HUES48 (cell line): Measurements from ENCODE around the gene MICAL2.

ENCODE experiments used
- H3K27ac ChIP-seq: one replicate; pipeline ENCODE4 v1.7.0; 2013; ENCODE audit warnings: low read depth, low read length, inconsistent platforms
- H3K27me3 ChIP-seq: 2 replicates; pipeline ENCODE4 v1.6.1; 2013; ENCODE audit warnings: mild to moderate bottlenecking, low read length; ENCODE audit not compliant: control insufficient read depth, insufficient read depth
- H3K36me3 ChIP-seq: 2 replicates; pipeline ENCODE4 v1.6.1; 2013; ENCODE audit warnings: low read length; ENCODE audit not compliant: control insufficient read depth, insufficient read depth
- H3K4me1 ChIP-seq: 2 replicates; pipeline ENCODE4 v1.6.1; 2013; ENCODE audit warnings: mild to moderate bottlenecking, low read length; ENCODE audit not compliant: control insufficient read depth, insufficient read depth
- H3K4me3 ChIP-seq: 2 replicates; pipeline ENCODE4 v1.5.1; 2013; ENCODE audit warnings: mild to moderate bottlenecking, low read depth, low read length
- H3K9ac ChIP-seq: 2 replicates; pipeline ENCODE4 v1.6.1; 2013; ENCODE audit warnings: mild to moderate bottlenecking, low read depth, low read length, moderate library complexity
- H3K9me3 ChIP-seq: 2 replicates; pipeline ENCODE4 v1.6.1; 2013; ENCODE audit warnings: low read length; ENCODE audit not compliant: control insufficient read depth, insufficient read depth

MICAL2 gene

DNA sequence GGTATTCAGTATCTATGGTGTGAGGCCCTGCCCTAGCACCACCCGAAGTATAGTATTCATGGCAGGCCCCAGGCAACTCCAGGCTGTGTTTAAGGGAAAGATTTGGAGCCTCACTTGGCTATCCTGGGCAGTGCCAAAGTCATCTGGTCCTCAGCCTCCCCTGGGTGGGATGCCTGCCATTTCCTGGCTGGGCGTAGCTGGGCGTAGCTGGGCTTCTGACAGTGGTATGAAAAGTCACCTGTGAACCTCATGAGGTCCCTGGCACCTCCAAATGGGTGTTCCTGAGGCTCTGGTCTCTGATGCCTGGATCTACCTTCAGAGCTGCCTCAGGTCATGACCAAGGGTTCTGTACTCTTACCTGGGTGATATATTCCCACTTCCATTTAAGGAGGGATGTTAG is 154.0 kb downstream of the MICAL2 start:
- Histone ChIP-seq H3K9ac (no peak overlapping the region), H3K27me3 (no peaks in the 10 kb centered on the region)

DNA sequence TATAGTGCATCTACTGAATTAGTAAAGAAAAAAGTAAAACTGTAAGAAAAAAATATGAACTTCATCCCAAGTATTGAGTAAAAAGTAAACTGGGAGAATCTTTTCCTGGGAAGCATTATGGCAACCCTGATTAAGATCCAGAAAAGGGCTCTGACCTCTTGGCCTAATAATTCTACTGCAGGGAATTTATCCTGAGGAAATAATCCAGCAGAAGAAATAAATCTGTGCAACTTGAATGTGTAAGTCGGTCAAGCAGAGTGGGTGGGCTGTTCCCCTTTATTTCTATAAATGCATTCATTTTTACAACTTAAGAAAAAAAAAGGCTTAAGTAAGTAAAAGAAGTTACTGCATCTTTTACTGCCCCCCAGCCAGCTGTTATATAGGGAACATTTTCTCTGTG is 155.7 kb downstream of the MICAL2 start:
- Histone ChIP-seq H3K9me3 (no peaks in the 10 kb centered on the region), H3K9ac (no peak overlapping the region), H3K27ac (no peak overlapping the region), H3K4me1 (no peaks in the 10 kb centered on the region), H3K36me3 (no peaks in the 10 kb centered on the region), H3K4me3 (no peak overlapping the region), H3K27me3 (no peaks in the 10 kb centered on the region)

More for the DNA sequence above, 154.0 kb downstream of the MICAL2 start:
- Histone ChIP-seq H3K9me3 (no peaks in the 10 kb centered on the region), H3K4me3 (no peak overlapping the region), H3K27ac (no peak overlapping the region), H3K36me3 (no peaks in the 10 kb centered on the region), H3K4me1 (no peaks in the 10 kb centered on the region)

DNA sequence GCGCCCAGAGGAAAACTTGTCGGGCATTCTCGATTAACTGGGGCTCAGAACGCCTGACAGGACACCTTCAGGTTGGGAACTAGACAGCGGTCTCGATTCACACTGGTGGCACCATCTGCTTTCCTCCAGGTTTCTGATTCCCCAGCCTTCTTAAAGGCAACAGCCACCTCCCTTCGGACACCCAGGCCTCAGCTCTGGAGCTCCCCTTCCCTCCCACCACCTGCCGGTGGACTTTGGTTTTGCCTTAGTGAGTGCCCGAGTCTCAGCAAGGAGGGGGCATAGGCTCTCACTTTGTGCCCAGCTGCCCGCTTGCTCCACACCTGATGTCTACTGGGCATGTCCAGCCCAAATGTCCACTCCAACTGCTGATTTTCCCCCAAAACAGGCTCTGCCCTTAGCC is 156.6 kb downstream of the MICAL2 start:
- no peaks in the 10 kb centered on the region for H3K36me3 ChIP-seq
- H3K4me3 ChIP-seq: no peak overlapping the region
- no peak overlapping the region for H3K27ac ChIP-seq
- no peak overlapping the region for H3K9ac ChIP-seq
- no peaks in the 10 kb centered on the region for H3K27me3 ChIP-seq
- H3K4me1 ChIP-seq: no peaks in the 10 kb centered on the region
- no peaks in the 10 kb centered on the region for H3K9me3 ChIP-seq

DNA sequence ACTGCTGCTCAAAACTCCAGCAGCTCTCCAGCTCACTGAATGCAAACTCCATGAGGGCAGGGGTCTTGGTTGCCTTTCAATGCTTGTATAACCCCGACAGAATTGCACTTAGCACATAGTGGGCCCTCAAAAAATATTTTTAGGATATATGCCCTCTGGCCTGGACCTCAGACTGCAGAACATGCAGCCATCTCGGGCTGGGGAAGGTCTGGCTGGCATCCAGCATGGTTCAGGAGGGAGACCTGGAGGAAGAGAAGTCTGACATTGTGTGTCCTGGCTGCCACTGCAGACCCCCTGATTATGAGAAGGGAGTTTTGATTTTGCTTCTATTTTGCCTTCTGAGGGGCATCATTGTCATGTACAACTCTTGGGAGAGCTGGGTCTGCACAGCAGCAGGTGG is 157.5 kb downstream of the MICAL2 start:
- Histone ChIP-seq H3K4me3 (no peak overlapping the region), H3K4me1 (no peaks in the 10 kb centered on the region), H3K27ac (no peak overlapping the region), H3K27me3 (no peaks in the 10 kb centered on the region), H3K9ac (no peak overlapping the region), H3K36me3 (no peaks in the 10 kb centered on the region), H3K9me3 (no peaks in the 10 kb centered on the region)

DNA sequence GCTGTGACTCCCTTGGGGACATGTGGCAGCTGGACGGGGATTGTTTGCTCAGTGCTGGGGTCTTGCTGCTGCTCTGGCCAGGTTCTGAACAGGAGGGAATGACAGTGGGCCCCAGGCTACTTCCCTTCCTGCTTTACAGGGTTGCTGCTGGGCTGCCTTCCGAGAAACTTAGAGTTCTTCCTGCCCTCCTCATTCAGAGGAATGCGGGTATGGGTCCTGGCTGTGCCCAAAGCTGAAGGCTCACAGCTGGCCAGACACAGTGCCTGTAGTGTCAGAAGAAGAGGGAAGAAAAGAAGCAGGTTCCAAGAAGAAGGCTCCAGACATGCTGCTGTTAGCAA is 158.7 kb downstream of the MICAL2 start:
- no peaks in the 10 kb centered on the region for H3K27me3 ChIP-seq
- H3K9me3 ChIP-seq: no peaks in the 10 kb centered on the region
- H3K36me3 ChIP-seq: no peaks in the 10 kb centered on the region
- no peak overlapping the region for H3K4me3 ChIP-seq
- H3K9ac ChIP-seq: no peak overlapping the region
- H3K27ac ChIP-seq: no peak overlapping the region
- no peaks in the 10 kb centered on the region for H3K4me1 ChIP-seq

DNA sequence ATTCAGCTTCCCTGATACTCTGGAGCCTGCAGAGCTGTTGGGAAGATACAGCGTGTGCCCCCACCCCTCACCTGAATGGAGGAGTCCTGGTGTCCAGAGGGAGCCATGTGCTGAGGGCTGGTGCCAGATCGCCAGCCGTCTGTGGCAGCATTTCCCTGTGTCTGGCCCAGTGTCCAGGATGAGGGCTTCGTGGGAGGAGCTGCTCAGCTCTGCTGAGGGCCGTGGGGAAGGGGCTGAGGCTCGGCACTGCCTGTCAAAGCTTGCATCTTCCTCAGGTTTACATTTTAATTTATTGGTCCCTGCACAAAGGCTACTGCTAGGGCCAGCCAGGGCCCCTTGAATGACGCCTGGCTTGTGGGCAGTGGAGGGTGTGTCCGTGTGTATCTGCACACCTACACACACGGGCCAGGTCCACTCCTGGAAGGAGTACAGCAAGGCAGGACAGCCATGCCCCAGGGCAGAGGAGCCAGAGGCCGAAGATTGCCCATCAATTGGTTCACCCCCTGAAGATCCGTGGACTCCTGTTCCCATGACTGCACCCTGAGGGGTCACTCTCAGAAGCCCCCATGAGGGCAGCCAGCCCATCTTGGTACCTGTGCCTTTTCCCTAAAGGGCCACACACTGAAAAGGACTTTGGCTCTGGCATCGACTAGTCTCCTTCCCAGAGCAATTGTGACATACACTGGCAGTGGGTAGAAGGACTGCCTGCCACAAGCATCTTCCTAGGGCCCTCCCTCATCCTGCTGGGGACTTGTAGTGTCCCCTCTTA is 159.2 kb downstream of the MICAL2 start:
- Histone ChIP-seq H3K9ac (no peak overlapping the region), H3K4me1 (no peaks in the 10 kb centered on the region), H3K27me3 (no peaks in the 10 kb centered on the region), H3K4me3 (no peak overlapping the region), H3K27ac (no peak overlapping the region), H3K9me3 (no peaks in the 10 kb centered on the region), H3K36me3 (no peaks in the 10 kb centered on the region)

DNA sequence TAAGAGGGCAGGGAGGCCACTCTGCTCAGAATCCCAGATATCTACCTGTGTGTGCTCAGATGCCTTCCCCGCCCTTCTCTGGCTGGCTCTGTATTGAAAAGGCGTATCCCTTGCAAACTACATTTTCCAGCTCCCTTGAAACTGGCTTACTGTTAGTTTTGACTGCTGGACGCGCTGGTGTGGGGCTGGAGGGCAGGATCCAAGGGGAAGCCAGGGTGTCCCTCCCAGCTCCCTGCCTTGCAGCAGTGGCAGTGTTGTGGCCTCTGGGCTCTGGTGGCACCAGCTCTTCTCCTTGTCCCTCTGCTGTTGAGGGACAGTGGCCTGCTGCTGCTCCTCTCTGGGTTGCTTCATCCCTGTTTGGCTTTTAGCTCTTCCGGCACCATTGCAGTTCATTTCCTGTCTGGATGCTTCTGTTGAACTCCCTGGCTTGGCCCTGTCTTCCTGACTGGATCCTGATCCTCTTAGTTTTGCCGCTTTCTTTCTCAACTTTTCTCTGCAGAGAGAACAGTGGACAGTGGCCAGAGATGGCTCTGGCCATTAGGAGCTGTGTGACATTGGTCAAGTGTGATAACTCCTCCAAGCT is 159.9 kb downstream of the MICAL2 start:
- Histone ChIP-seq H3K4me3 (no peak overlapping the region), H3K36me3 (no peaks in the 10 kb centered on the region), H3K9ac (no peak overlapping the region), H3K4me1 (no peaks in the 10 kb centered on the region), H3K27me3 (no peaks in the 10 kb centered on the region), H3K27ac (no peak overlapping the region), H3K9me3 (no peaks in the 10 kb centered on the region)

DNA sequence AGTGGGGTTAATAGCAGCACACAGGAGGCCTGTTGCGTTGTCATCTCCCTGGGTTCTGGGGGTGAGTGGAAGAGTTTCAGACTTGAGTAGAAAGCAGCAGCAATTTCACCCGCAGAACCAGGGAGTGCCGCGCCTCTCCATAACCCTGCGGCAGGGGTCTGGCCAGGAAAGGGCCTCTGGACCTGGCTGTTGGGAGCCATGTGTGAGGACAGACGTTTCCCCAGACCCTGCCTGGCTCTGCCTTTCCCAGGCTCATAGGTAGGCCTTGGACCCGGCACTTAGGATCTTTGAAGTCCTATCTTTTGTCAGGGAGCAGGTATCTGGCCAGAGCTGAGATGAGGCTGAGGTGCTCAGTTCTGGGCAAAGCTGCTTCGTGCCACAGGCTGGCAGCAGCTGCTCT is 160.4 kb downstream of the MICAL2 start:
- Histone ChIP-seq H3K27ac (no peak overlapping the region), H3K27me3 (no peaks in the 10 kb centered on the region), H3K36me3 (no peaks in the 10 kb centered on the region), H3K9me3 (no peaks in the 10 kb centered on the region), H3K4me1 (no peaks in the 10 kb centered on the region), H3K9ac (no peak overlapping the region), H3K4me3 (no peak overlapping the region)

DNA sequence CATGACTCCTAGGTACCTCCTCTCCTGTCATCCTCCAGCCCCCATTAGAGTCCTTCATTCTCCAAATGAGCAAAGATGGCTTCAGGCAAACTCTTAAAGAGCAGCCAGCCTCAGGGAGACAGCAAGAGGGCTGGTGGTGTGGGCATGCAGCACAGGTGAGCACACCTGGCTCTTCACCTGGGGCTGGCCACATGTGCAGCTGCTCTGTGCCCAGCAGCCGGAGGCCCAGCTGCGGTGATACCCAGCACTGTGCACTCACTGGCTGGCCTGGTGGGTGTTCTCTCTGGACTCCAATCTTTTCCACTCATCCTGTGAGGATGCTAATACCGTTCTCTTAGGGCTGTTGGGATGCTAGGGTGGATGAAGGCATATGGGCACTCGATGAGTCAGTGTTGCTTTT is 160.9 kb downstream of the MICAL2 start:
- H3K27me3 ChIP-seq: no peaks in the 10 kb centered on the region
- H3K4me1 ChIP-seq: no peaks in the 10 kb centered on the region
- H3K9ac ChIP-seq: no peak overlapping the region
- no peak overlapping the region for H3K4me3 ChIP-seq
- H3K27ac ChIP-seq: no peak overlapping the region
- H3K36me3 ChIP-seq: no peaks in the 10 kb centered on the region
- no peaks in the 10 kb centered on the region for H3K9me3 ChIP-seq

DNA sequence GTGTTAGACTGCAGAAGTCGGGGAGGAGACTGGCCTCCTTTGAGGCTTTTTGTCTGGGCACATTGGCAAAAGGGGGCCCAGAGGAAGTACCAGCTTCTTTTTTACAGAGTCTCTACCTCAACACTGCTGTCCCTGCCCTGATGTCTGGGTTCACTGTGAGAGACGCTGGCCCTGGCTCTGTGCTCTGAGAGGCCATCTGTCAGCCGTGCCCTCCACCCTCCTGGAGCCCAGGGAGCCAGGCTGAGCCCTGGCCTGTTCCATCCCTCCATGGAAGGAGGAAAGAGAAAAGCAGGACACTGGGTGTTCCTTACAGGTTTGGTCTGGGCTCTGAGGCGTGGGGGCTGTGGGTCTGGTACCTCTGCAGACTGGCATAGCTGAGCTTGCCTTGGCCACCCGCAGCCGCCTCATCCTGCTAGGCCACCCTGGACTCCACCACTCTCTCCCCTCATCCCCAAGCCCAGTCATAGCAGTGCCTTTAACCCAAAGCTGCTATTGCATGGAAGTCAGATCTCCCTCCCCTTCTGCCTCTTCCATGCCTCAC is 161.5 kb downstream of the MICAL2 start:
- H3K4me1 ChIP-seq: no peaks in the 10 kb centered on the region
- H3K27ac ChIP-seq: no peak overlapping the region
- H3K9me3 ChIP-seq: no peaks in the 10 kb centered on the region
- no peaks in the 10 kb centered on the region for H3K36me3 ChIP-seq
- H3K27me3 ChIP-seq: no peaks in the 10 kb centered on the region
- H3K4me3 ChIP-seq: no peak overlapping the region
- H3K9ac ChIP-seq: no peak overlapping the region

DNA sequence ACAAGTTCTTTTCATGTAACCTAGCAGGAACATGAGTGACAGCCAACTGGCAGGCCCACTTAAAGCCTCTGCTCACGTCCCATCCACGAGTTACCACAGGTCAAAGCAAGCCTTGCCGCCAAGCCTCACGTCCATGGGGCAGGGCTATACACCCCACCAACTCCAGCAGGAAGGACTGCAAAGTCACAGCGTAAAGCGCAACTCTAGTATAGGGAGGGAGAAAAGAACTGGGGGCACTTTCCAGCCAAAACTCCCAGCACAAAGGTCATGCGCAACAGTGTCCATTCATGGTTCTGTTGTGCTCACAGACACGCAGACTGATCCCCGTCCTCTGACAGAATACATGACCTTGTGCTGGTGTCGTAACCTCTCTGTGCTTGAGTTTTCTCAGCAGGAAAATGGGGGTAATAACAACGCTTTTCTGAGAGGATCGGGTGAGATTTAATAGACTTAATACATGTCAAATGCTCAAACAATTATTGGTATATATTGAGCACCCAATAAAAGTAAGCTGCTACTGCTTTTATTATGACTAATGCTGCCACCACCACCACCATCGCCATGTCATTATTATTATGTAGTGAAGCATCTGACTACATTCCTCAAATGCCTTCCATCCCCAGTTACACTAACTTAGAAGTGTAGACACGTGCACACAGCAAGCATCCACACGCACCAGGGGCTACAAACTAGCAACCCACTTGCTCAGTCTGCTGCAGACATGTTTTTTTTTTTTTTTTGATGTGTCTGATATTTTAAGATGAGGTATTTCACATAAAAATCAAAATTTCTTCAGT is 162.6 kb downstream of the MICAL2 start:
- Histone ChIP-seq H3K9me3 (no peaks in the 10 kb centered on the region), H3K4me3 (no peak overlapping the region), H3K27ac (no peak overlapping the region), H3K9ac (no peak overlapping the region), H3K36me3 (no peaks in the 10 kb centered on the region), H3K27me3 (no peaks in the 10 kb centered on the region), H3K4me1 (no peaks in the 10 kb centered on the region)
